Measurements from ENCODE around the gene SLC6A13.

The SLC6A13 gene

GRCh38 chr12:232731-233614 is 29.7 kb downstream of the SLC6A13 start:
- H3K27me3 Mint-ChIP-seq, result no peaks in the 10 kb centered on the region

GRCh38 chr12:230925-231671 is 31.5 kb downstream of the SLC6A13 start:
- Mint-ChIP-seq H3K36me3 (ENCODE audit: low read depth) (no peaks in the 10 kb centered on the region), H3K27ac (no peak overlapping the region), H3K27me3 (no peaks in the 10 kb centered on the region), H3K9me3 (peaks cover 4% of the 10 kb centered on the region), H3K4me1 (ENCODE audit: low read depth) (no peaks in the 10 kb centered on the region), H3K4me3 (no peak overlapping the region)

More at GRCh38 chr12:232731-233614, 29.7 kb downstream of the SLC6A13 start:
- H3K4me1 Mint-ChIP-seq (ENCODE audit: low read depth), result no peaks in the 10 kb centered on the region
- no peak overlapping the region for H3K4me3 Mint-ChIP-seq
- no peaks in the 10 kb centered on the region for H3K36me3 Mint-ChIP-seq (ENCODE audit: low read depth)
- no peak overlapping the region for H3K27ac Mint-ChIP-seq
- H3K9me3 Mint-ChIP-seq, result peaks cover 11% of the 10 kb centered on the region

- H3K4me3 Mint-ChIP-seq, result no peak overlapping the region
- H3K27me3 Mint-ChIP-seq, result no peaks in the 10 kb centered on the region
- H3K9me3 Mint-ChIP-seq, result no peaks in the 10 kb centered on the region
- H3K36me3 Mint-ChIP-seq (ENCODE audit: low read depth), result no peaks in the 10 kb centered on the region
- no peaks in the 10 kb centered on the region for H3K4me1 Mint-ChIP-seq (ENCODE audit: low read depth)
- no peak overlapping the region for H3K27ac Mint-ChIP-seq
These were observed 33.0 kb downstream of the SLC6A13 start for GRCh38 chr12:229441-230191.

- Mint-ChIP-seq H3K36me3 (ENCODE audit: low read depth) (no peaks in the 10 kb centered on the region), H3K4me1 (ENCODE audit: low read depth) (no peaks in the 10 kb centered on the region), H3K9me3 (no peaks in the 10 kb centered on the region), H3K4me3 (no peak overlapping the region), H3K27me3 (no peaks in the 10 kb centered on the region), H3K27ac (peak overlapping the region; percentile 6)
These were observed 33.8 kb downstream of the SLC6A13 start for GRCh38 chr12:228846-229200.

- H3K9me3 Mint-ChIP-seq, result no peaks in the 10 kb centered on the region
- H3K27ac Mint-ChIP-seq, result peak overlapping the region; percentile 6
- H3K27me3 Mint-ChIP-seq, result no peaks in the 10 kb centered on the region
- no peak overlapping the region for H3K4me3 Mint-ChIP-seq
- H3K4me1 Mint-ChIP-seq (ENCODE audit: low read depth), result no peaks in the 10 kb centered on the region
- no peaks in the 10 kb centered on the region for H3K36me3 Mint-ChIP-seq (ENCODE audit: low read depth)
These were observed 34.5 kb downstream of the SLC6A13 start for GRCh38 chr12:227923-228845.

- Mint-ChIP-seq H3K4me1 (ENCODE audit: low read depth) (no peaks in the 10 kb centered on the region), H3K27me3 (no peaks in the 10 kb centered on the region), H3K4me3 (no peak overlapping the region), H3K36me3 (ENCODE audit: low read depth) (no peaks in the 10 kb centered on the region), H3K27ac (no peak overlapping the region), H3K9me3 (no peaks in the 10 kb centered on the region)
These were observed 35.2 kb downstream of the SLC6A13 start for GRCh38 chr12:227286-227915.

GRCh38 chr12:226401-226800 is 36.2 kb downstream of the SLC6A13 start:
- no peaks in the 10 kb centered on the region for H3K27me3 Mint-ChIP-seq
- H3K36me3 Mint-ChIP-seq (ENCODE audit: low read depth), result no peaks in the 10 kb centered on the region
- H3K4me1 Mint-ChIP-seq (ENCODE audit: low read depth), result no peaks in the 10 kb centered on the region
- H3K4me3 Mint-ChIP-seq, result no peak overlapping the region
- no peak overlapping the region for H3K27ac Mint-ChIP-seq
- no peaks in the 10 kb centered on the region for H3K9me3 Mint-ChIP-seq

GRCh38 chr12:225012-225411 is 37.6 kb downstream of the SLC6A13 start:
- H3K4me3 Mint-ChIP-seq, result no peak overlapping the region
- H3K4me1 Mint-ChIP-seq (ENCODE audit: low read depth), result no peaks in the 10 kb centered on the region
- no peaks in the 10 kb centered on the region for H3K9me3 Mint-ChIP-seq
- no peaks in the 10 kb centered on the region for H3K27me3 Mint-ChIP-seq
- no peak overlapping the region for H3K27ac Mint-ChIP-seq
- no peaks in the 10 kb centered on the region for H3K36me3 Mint-ChIP-seq (ENCODE audit: low read depth)

- no peaks in the 10 kb centered on the region for H3K9me3 Mint-ChIP-seq
- H3K36me3 Mint-ChIP-seq (ENCODE audit: low read depth), result no peaks in the 10 kb centered on the region
- H3K27ac Mint-ChIP-seq, result no peak overlapping the region
- H3K4me1 Mint-ChIP-seq (ENCODE audit: low read depth), result no peaks in the 10 kb centered on the region
- H3K27me3 Mint-ChIP-seq, result no peaks in the 10 kb centered on the region
- no peak overlapping the region for H3K4me3 Mint-ChIP-seq
These were observed 38.3 kb downstream of the SLC6A13 start for GRCh38 chr12:224330-224729.

- Mint-ChIP-seq H3K9me3 (no peaks in the 10 kb centered on the region), H3K27me3 (no peaks in the 10 kb centered on the region), H3K4me1 (ENCODE audit: low read depth) (no peaks in the 10 kb centered on the region), H3K27ac (no peak overlapping the region), H3K4me3 (no peak overlapping the region), H3K36me3 (ENCODE audit: low read depth) (no peaks in the 10 kb centered on the region)
These were observed 38.8 kb downstream of the SLC6A13 start for GRCh38 chr12:223841-224240.

- Mint-ChIP-seq H3K27ac (no peak overlapping the region), H3K9me3 (no peaks in the 10 kb centered on the region), H3K36me3 (ENCODE audit: low read depth) (no peaks in the 10 kb centered on the region), H3K4me1 (ENCODE audit: low read depth) (no peaks in the 10 kb centered on the region), H3K27me3 (no peaks in the 10 kb centered on the region), H3K4me3 (no peak overlapping the region)
These were observed 40.9 kb downstream of the SLC6A13 start for GRCh38 chr12:221736-222135.

GRCh38 chr12:220946-221550 is 41.6 kb downstream of the SLC6A13 start:
- Mint-ChIP-seq H3K27me3 (no peaks in the 10 kb centered on the region), H3K36me3 (ENCODE audit: low read depth) (no peaks in the 10 kb centered on the region), H3K9me3 (no peaks in the 10 kb centered on the region), H3K4me1 (ENCODE audit: low read depth) (no peaks in the 10 kb centered on the region), H3K27ac (no peak overlapping the region), H3K4me3 (no peak overlapping the region)

GRCh38 chr12:220491-220890 is 42.1 kb downstream of the SLC6A13 start:
- H3K4me3 Mint-ChIP-seq, result no peak overlapping the region
- no peak overlapping the region for H3K27ac Mint-ChIP-seq
- H3K27me3 Mint-ChIP-seq, result no peaks in the 10 kb centered on the region
- no peaks in the 10 kb centered on the region for H3K36me3 Mint-ChIP-seq (ENCODE audit: low read depth)
- H3K4me1 Mint-ChIP-seq (ENCODE audit: low read depth), result no peaks in the 10 kb centered on the region
- no peaks in the 10 kb centered on the region for H3K9me3 Mint-ChIP-seq

Measured in stimulated activated naive CD8-positive, alpha-beta T cell treated with anti-CD3 and anti-CD28 coated beads, Interleukin-15, Interleukin-2, amounts not matched to agents 100 ng/mL and 50 ng/mL, for 24 hours (primary cell).